GM12874 (cell line): ENCODE data around the gene RAD18.

Experiments
- TF ChIP-seq, protein P1 (sequence below): IDR thresholded peaks from 2 replicates; pipeline ENCODE4 v1.5.1; 2011; ENCODE audit warnings: low read depth, mild to moderate bottlenecking, control low read depth, low read length, moderate library complexity; ENCODE audit not compliant: insufficient read depth

The RAD18 gene

DNA sequence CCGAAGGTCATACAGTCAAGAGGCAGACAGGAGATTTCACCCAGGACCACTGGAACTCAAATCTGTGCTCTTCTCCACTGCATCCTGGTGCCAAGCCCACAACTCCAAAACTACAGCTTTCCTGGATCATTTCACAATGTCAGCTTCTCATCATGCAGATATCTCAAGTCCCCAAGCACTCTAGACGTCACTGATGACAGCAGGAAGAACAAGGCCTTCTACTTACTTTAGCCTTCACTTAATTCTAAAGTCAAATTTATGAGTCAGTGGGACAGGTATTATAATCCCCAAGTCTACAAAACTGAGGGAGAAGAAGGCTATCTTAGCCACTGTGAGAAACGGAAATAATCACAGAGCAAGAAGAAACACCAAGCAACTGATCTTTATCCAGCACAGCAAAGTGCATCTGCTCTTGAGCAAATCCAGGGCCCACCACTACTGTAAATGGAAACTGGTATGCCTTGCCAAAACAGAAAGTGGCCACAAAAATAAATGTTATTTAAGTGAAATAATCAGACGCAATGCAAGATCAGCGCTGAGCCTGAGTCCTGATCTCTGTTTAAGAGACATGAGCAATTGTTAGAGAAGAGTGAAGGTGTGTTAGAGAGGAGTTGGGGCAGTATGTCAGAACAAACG, 928 bp downstream of the RAD18 start:
- TF ChIP-seq, protein P1, sequence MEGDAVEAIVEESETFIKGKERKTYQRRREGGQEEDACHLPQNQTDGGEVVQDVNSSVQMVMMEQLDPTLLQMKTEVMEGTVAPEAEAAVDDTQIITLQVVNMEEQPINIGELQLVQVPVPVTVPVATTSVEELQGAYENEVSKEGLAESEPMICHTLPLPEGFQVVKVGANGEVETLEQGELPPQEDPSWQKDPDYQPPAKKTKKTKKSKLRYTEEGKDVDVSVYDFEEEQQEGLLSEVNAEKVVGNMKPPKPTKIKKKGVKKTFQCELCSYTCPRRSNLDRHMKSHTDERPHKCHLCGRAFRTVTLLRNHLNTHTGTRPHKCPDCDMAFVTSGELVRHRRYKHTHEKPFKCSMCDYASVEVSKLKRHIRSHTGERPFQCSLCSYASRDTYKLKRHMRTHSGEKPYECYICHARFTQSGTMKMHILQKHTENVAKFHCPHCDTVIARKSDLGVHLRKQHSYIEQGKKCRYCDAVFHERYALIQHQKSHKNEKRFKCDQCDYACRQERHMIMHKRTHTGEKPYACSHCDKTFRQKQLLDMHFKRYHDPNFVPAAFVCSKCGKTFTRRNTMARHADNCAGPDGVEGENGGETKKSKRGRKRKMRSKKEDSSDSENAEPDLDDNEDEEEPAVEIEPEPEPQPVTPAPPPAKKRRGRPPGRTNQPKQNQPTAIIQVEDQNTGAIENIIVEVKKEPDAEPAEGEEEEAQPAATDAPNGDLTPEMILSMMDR, result no peak

DNA sequence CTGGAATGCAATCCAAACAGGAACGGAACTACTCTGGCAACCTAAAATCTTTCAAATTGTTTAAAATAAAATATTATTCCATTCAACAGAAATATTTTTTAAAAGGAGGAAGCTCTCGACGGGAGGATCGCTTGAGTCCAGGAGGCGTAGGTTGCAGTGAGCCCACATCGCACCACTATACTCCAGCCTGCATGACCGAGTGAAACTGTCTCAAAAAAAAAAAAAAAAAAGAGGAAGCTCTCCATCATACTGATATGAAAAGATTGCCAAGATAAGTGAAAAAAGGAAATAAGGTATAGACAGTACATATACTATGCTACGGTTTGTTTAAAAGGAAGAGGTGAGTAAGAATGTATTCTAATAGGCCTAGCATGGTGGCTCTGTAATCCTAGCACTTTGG, 3.6 kb downstream of the RAD18 start:
- TF ChIP-seq, protein P1, result no peak

DNA sequence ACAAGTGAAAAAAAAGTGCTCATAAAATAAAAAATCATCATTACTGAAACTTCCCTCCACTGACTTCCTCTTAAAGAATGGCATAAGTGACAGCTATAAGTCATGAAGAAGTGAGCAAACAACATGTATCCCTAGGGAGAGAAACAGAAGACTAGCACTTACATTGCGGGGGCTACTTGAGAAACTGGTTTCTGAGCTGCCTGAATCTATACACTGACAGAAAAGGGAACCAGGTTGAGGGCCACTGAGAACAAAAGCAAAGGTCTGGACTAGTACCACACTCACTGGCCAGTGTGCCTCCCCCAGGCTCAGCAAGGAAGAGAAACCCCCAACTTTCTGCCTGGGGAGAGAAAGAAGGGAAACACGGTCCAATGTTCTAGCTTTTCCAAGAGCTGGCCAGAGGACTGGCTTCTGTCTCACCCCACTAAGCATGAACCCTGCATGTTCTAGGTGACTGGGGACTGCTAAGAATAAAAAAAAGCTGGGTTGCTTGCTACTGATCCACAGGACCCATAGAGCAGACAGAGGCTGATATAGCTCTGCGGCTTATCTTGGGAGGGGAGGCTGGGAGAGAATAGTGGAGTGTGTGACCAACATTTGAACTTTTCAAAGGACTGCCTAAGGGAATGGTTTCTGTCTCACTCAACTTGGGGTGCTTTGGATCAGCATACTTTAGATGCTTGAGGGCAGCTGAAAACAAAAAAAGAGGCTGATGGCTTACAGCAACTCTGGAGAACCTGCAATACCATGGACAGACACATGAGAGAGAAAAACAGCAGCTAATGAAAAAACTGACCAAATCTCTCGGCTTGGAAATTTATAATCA, 8.1 kb downstream of the RAD18 start:
- TF ChIP-seq, protein P1, result no peak

GRCh38 chr3:8953313-8953712, 10.0 kb downstream of the RAD18 start:
- TF ChIP-seq, protein P1, result no peak

DNA sequence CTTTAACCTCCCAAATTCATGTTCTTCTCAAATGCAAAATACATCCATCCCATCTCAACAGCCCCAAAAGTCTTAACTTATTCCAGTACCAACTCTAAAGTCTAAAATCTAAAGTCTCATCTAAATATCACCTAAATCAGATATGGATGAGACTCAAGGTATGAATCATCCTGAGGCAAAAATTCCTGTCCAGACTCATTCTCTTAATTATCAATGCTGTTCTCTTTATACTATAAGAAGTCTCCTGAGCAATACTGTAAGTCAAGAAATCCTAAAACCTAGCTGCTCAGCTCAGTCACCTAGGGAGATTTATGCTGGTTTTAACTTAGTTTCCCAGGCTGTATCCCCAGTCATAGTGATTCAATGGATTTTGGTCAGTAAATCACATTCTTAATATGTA, 11.1 kb downstream of the RAD18 start:
- TF ChIP-seq, protein P1, result no peak

DNA sequence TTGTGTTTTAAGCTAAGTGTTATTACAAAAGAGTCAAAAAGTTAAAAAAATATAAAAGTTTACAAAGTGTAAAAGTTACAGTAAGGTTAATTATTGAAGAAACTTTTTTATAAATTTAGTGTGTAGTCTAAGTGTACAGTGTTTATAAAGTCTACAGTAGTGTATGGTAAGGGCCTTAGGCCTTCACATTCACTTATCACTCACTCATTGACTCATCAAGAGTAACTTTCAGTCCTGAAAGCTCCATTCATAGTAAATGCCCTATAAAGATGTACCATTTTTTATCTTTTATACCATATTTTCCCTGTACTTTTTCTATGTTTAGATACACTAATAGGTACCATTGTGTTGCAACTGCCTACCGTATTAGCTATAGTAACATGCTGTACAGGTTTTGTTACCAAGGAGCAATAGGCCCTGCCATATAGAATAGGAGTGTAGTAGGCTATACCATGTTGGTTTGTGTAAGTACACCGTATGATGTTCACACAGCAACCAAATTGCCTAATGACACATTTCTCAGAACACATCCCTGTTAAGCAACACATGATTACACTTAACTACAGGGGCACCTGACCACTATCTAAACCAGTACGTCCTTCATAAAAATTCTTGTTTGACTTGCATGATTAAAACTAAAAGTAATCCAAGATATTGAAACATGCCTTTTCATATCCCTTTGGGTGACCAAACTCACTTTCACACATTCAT, 17.2 kb downstream of the RAD18 start:
- TF ChIP-seq, protein P1, result no peak
